SIG-M5 treated with dmso at 0.1 percent for 504 hours (cell line): ENCODE data around the gene RTN4RL2.

Source experiments
- DNase-seq: peaks from one replicate; lab custom pipeline; 2025; ENCODE audit not compliant: unreplicated experiment; lab: John Stamatoyannopoulos, UW

RTN4RL2 gene

DNA sequence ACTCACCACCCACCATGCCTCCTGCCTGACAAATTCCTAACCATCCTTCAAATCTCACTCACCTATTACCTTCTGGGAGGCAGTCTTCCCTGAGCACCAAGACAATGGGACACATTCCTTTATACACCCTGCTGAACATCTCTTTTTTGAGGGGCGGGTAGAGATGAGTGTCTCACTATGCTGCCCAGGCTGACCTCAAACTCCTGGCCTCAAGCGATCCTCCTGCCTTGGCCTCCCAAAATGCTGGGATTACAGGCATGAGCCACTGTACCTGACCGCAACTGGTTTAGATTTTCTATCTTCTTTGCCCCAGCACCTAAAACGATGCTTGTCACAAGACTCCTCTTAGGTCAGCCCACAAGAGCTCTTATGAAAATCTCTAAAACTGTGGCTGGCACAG, 63.1 kb downstream of the RTN4RL2 start:
- no peak for DNase-seq
